Measurements from ENCODE around the gene IGSF23. TPM values are rescaled to one million over a fixed set of nuclear protein-coding genes. Genes with fewer than 3 reads are reported as not detected.

Gene IGSF23
- total and polyA plus RNA-seq, 5 donors: not detected

DNA sequence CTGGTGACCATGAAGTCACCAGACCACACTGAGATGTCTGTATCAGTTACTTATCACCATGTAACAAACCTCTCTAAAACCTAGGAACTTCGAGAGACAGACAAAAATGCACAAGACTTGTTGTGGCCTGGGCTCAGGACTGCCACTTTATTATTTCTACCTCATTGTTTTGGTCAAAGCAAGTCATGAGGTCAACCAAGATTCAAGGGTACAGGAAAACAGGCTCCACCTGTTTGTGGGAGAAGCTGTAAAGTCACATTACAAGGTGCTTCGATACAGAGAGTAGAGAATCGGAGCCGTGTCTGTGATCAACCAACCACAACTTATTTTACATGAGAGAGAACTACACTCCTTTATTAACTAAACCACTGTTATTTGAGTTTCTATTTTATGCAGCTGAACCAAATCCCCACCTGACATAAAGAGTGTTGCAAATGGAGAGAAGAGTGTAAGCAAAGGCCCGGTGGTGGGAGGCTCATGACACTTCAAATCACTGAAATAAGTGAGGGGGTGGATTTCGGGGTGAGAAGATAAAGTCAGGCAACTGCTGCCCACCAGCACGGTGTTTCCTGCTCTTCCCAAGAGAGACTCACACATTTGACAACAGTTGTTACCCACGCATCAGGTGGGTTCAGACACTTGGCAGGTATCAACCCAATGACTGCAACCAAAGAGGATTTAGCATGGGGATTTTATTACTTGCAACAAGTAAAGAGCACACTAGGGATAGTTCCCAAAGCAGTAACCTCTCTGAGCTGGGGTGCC, 39.0 kb upstream of the IGSF23 start:
- DNase-seq (no peak), ATAC-seq (no peak)
- no peak overlapping the region for H3K27ac ChIP-seq (ENCODE audit: low read length)
- H3K27me3 ChIP-seq (ENCODE audit: control insufficient read depth, insufficient read depth): no peaks in the 10 kb centered on the region
- H3K9me3 ChIP-seq (ENCODE audit: control insufficient read depth, low read length): no peaks in the 10 kb centered on the region
- intact Hi-C loops (cut with DNase I): loop anchor here in 3 of 4 donors (5.0 to 10.0 kb wide), 3 partner anchors 83 to 270 kb away; partner anchors contain the start of gene NECTIN2 (in 1 of the 3)
- 81% methylated on average over 8 of the region's 8 CpGs for WGBS
- no peaks in the 10 kb centered on the region for H3K4me1 ChIP-seq (ENCODE audit: control insufficient read depth, insufficient read depth, low read length)
- no peak overlapping the region for H3K4me3 ChIP-seq (ENCODE audit: low read length)

DNA sequence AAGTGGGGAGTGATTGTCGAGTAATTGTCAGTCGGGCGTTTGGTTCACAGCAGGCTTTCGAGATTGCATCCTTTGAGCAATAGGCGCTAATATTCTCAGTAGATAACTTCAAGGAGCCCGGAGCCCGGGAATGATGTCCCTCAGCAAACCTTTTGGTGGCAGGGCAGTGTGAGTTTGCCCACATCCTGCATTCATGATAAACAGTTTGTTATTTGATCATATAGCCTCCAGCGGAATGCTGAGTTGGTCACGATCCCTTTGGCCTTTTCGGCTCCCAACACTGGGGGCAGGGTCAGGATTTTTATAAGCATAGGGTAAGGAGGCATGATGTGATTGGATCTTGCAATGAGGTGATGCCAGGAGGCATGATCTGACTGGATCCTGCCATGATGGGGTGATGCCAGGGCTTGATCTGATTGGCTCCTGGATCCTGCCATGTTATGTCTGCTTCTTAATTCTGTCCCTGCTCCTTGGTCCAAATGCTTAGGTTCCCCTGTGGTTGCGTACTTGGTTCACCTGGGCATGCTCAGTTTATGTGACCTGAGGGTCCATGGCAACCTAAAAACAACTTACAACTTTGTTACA, 38.2 kb upstream of the IGSF23 start:
- 77% methylated on average over 11 of the region's 11 CpGs for WGBS
- H3K27ac ChIP-seq (ENCODE audit: low read length): no peak overlapping the region
- no peaks in the 10 kb centered on the region for H3K9me3 ChIP-seq (ENCODE audit: control insufficient read depth, low read length)
- H3K4me3 ChIP-seq (ENCODE audit: low read length): no peak overlapping the region
- H3K27me3 ChIP-seq (ENCODE audit: control insufficient read depth, insufficient read depth): no peaks in the 10 kb centered on the region
- DNase-seq: no peak
- ATAC-seq: no peak
- no peaks in the 10 kb centered on the region for H3K4me1 ChIP-seq (ENCODE audit: control insufficient read depth, insufficient read depth, low read length)
- intact Hi-C loops (cut with DNase I): loop anchor here in 3 of 4 donors (5.0 to 10.0 kb wide), 3 partner anchors 82 to 270 kb away; partner anchors contain the start of gene NECTIN2 (in 1 of the 3)

DNA sequence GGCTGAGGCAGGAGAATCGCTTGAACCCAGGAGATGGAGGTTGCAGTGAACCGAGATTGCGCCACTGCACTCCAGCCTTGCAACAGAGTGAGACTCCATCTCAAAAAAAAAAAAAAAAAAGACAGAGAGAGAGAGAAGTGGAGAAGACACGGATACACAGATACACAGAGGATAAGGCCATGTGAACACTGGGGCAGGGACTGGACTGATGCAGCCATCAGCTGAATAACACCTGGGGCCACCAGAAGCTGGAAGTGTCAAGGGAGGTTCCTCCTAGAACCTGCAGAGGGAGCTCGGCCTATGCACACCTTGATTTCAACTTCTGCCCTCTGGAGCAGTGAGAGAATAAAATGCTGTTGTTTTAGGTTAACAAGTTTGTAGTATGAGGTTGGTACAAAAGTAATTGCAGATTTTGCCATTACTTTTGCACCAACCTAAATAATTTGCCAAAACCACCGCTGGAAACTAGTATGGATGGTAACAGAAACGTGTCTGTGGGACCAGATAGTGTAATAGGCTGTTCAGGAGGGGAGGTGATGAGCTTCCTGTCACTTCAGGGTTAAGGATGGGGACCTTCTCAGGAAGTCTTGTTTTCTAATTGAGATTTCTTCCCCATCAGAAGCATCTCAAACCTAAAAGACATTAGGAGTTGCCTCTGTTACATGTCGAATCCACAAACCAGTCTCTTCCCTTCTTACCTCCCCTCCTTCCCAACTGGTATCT, 36.4 kb upstream of the IGSF23 start:
- H3K27me3 ChIP-seq (ENCODE audit: control insufficient read depth, insufficient read depth): no peaks in the 10 kb centered on the region
- H3K4me3 ChIP-seq (ENCODE audit: low read length): no peak overlapping the region
- intact Hi-C loops (cut with DNase I): loop anchor here in 3 of 4 donors (5.0 to 10.0 kb wide), 3 partner anchors 80 to 268 kb away; partner anchors contain the start of gene NECTIN2 (in 1 of the 3)
- DNase-seq (no peak), ATAC-seq (peak; percentile 50 to 62)
- H3K27ac ChIP-seq (ENCODE audit: low read length): no peak overlapping the region
- H3K4me1 ChIP-seq (ENCODE audit: control insufficient read depth, insufficient read depth, low read length): no peaks in the 10 kb centered on the region
- no peaks in the 10 kb centered on the region for H3K9me3 ChIP-seq (ENCODE audit: control insufficient read depth, low read length)
- WGBS: 70% methylated on average over 8 of the region's 8 CpGs

DNA sequence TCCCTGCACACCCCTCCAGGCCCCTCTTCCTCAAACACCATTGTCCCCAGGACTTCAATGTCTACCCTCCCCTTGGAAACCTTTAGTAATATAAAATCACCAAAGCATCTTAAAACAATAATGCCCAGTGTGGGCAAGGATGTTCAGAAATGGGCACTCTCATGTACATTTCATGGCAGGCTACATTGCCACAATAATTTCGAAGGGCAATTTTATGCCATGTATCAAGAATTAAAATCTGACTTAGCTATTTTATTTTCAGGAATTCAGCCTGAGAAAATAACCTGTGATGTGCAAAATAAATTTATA, 35.8 kb upstream of the IGSF23 start:
- ATAC-seq (no peak), DNase-seq (no peak)
- 61% methylated on average over 1 of the region's 1 CpG for WGBS
- Histone ChIP-seq H3K4me3 (ENCODE audit: low read length) (no peak overlapping the region), H3K4me1 (ENCODE audit: control insufficient read depth, insufficient read depth, low read length) (no peaks in the 10 kb centered on the region), H3K9me3 (ENCODE audit: control insufficient read depth, low read length) (no peaks in the 10 kb centered on the region), H3K27me3 (ENCODE audit: control insufficient read depth, insufficient read depth) (no peaks in the 10 kb centered on the region), H3K27ac (ENCODE audit: low read length) (no peak overlapping the region)
- intact Hi-C loops (cut with DNase I): loop anchor here in 3 of 4 donors (5.0 to 10.0 kb wide), 3 partner anchors 80 to 267 kb away; partner anchors contain the start of gene NECTIN2 (in 1 of the 3)

DNA sequence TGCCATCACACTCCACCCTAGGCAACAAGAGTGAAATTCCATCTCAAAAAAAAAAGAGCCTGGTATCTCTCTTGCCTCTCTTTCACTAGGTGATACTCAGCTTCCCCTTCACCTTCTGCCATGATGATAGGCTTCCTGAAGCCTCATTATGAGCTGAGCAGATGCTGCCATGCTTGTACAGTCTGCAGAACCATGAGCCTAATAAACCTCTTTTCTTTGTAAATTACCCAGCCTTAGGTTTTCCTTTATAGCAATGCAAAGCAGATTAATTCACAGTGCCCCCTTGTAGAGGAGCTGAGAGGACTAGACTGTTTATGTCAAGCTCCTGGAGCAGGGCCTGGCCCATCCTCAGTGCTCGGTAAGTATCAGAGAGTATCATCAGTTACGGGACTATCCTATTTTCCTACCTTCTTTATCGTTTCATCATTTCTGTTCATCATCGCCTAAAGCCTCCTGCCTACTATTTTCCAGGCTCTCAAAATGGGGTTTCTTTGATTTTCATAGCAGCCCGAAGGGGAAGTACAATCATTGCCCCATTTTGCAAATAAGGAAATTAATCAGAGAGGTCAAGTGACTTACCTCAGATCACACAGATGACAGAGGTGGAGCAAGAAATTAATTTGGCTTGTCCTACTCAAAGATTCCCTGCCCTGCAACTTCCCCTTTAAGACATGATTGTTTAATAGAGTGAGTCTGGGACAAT, 33.5 kb upstream of the IGSF23 start:
- intact Hi-C loops (cut with DNase I): loop anchor here in 3 of 4 donors (5.0 to 10.0 kb wide), 3 partner anchors 77 to 265 kb away; partner anchors contain the start of gene NECTIN2 (in 1 of the 3)
- 93% methylated on average over 5 of the region's 5 CpGs for WGBS
- Histone ChIP-seq H3K4me1 (ENCODE audit: control insufficient read depth, insufficient read depth, low read length) (no peaks in the 10 kb centered on the region), H3K9me3 (ENCODE audit: control insufficient read depth, low read length) (no peaks in the 10 kb centered on the region), H3K4me3 (ENCODE audit: low read length) (no peak overlapping the region), H3K27ac (ENCODE audit: low read length) (no peak overlapping the region), H3K27me3 (ENCODE audit: control insufficient read depth, insufficient read depth) (no peaks in the 10 kb centered on the region)
- ATAC-seq: no peak
- DNase-seq: no peak

DNA sequence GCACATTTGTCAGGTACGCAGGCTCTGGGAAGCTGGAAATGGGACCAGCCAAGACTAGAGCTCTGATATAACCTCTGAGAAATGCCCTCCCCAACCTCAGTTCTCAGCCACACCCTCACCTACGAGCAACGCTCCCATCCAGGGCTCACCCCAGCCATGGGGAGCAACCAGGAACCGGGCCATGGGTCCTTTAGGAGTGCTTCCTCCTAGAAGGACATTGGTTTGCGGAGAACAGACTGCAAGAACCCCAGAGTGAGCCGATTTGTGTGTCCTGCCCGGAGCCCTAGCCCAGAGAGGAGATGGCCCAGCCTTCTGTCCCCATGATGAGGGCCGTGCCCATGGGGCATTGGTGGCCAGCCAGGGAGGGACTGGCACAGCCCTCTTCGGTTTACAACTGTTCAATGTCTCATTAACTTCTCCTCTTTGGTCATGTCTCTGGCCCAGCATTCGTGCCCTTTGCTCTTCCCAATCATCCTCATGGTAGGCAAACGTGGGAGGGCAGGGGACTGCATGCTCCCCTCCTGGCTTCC, 32.9 kb upstream of the IGSF23 start:
- Histone ChIP-seq H3K4me3 (ENCODE audit: low read length) (no peak overlapping the region), H3K27me3 (ENCODE audit: control insufficient read depth, insufficient read depth) (no peaks in the 10 kb centered on the region), H3K27ac (ENCODE audit: low read length) (no peak overlapping the region), H3K4me1 (ENCODE audit: control insufficient read depth, insufficient read depth, low read length) (no peaks in the 10 kb centered on the region), H3K9me3 (ENCODE audit: control insufficient read depth, low read length) (no peaks in the 10 kb centered on the region)
- ATAC-seq (peak in 1 of 2 donors; percentile 19), DNase-seq (no peak)
- intact Hi-C loops (cut with DNase I): no loop called here
- 89% methylated on average over 11 of the region's 11 CpGs for WGBS

DNA sequence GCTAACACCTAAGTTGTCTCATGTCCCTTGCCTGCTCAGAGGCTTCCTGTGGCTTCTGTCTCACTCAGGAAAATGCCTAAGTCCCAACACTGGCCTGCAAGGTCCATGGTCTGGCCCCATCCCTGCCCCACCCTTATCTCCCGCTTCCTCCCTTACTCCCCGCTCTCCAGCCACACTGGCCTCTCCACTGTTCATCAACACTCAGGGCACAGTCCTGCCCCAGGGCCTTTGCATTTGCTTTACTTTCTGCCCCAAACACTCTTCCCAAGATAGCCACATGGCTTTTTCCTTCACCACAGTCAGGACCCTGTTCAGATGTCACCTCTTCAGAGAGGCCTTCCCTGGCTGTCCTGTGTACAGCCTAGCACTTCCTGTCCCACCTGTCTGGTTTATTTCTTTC, 32.1 kb upstream of the IGSF23 start:
- intact Hi-C loops (cut with DNase I): no loop called here
- ATAC-seq: no peak
- no peak overlapping the region for H3K27ac ChIP-seq (ENCODE audit: low read length)
- H3K4me1 ChIP-seq (ENCODE audit: control insufficient read depth, insufficient read depth, low read length): no peaks in the 10 kb centered on the region
- 88% methylated on average over 2 of the region's 2 CpGs for WGBS
- no peaks in the 10 kb centered on the region for H3K9me3 ChIP-seq (ENCODE audit: control insufficient read depth, low read length)
- DNase-seq: no peak
- no peak overlapping the region for H3K4me3 ChIP-seq (ENCODE audit: low read length)
- no peaks in the 10 kb centered on the region for H3K27me3 ChIP-seq (ENCODE audit: control insufficient read depth, insufficient read depth)

DNA sequence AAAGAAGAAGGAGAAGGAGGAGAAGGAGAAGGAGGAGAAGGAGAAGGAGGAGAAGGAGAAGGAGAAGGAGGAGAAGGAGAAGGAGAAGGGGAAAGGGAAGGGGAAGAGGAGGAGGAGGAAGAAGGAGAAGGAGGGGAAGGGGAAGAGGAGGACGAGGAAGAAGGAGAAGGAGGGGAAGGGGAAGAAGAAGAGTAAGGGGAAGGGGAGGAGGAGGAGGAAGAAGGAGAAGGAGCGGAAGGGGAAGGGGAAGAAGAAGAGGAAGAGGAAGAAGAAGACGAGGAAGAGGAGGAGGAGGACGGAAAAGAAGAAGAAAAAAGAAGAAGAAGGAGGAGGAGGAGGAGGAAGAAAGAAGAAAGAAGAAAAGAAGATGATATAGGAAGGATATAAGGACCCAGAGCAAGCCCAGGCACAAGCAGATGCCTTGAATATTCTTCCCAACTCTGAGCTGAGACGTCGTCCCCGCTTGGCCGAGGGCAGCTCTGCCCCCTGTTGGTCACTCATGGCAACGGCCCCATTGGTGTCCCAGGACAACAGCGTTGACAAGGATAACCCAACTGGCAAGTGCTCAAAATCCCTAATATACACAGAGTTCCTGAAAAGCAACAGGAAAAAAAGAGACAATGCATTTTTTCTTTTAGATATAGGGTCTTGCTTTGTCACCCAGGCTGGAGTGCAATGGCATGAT, 30.6 kb upstream of the IGSF23 start:
- H3K27ac ChIP-seq (ENCODE audit: low read length): no peak overlapping the region
- H3K4me1 ChIP-seq (ENCODE audit: control insufficient read depth, insufficient read depth, low read length): no peaks in the 10 kb centered on the region
- no peak for ATAC-seq
- intact Hi-C loops (cut with DNase I): no loop called here
- DNase-seq: peak in 2 of 3 donors; percentile 32 to 61
- no peak overlapping the region for H3K4me3 ChIP-seq (ENCODE audit: low read length)
- H3K9me3 ChIP-seq (ENCODE audit: control insufficient read depth, low read length): no peaks in the 10 kb centered on the region
- no peaks in the 10 kb centered on the region for H3K27me3 ChIP-seq (ENCODE audit: control insufficient read depth, insufficient read depth)
- WGBS: 17% methylated on average over 10 of the region's 10 CpGs

DNA sequence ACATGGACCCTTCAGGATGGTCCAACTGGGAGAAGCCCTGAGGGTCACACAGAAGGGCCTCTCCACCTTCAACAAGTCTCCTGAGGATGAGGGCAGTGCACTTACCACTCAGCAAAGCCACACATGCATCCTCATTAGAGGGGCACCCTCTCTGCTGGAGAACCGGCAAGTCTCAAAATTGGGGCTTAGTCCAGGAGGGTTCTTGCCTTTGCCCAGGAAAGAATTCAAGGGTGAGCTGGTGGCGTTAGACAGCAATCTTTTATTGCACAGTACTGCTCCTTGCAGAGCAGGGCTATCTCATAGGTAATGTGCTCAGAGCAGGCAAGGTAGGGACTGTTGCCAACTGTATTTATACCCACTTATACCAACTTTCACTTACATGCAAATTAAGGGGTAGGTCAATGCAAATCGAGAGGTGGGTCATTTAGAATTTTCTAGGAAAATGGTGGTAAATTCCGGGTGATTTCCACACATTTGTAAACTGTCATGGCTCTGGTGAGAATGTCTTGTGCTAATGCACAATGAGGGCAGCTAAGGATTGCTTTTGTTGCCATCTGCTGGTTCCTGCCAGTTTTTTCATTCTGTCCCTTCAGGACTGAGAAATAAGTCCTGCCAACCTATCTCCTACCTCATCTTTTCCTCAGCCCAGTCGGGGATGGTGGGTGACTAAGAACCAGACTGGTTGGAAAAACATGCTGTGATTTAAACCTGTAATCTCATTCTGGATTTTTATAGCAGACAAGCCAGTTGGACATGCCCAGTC, 27.8 kb upstream of the IGSF23 start:
- DNase-seq (no peak), ATAC-seq (no peak)
- no peaks in the 10 kb centered on the region for H3K4me1 ChIP-seq (ENCODE audit: control insufficient read depth, insufficient read depth, low read length)
- intact Hi-C loops (cut with DNase I): no loop called here
- no peaks in the 10 kb centered on the region for H3K9me3 ChIP-seq (ENCODE audit: control insufficient read depth, low read length)
- WGBS: 80% methylated on average over 5 of the region's 5 CpGs
- no peak overlapping the region for H3K27ac ChIP-seq (ENCODE audit: low read length)
- H3K4me3 ChIP-seq (ENCODE audit: low read length): no peak overlapping the region
- H3K27me3 ChIP-seq (ENCODE audit: control insufficient read depth, insufficient read depth): no peaks in the 10 kb centered on the region

Data from right cardiac atrium (tissue), 5 donors.